ENCODE measurements around the gene PCDHB8.
"Not testable (repeated sequence)": the region's sequence is repeated elsewhere in the genome, so short reads cannot be mapped to it uniquely, and the experiment has no call there.

PCDHB8 gene

DNA sequence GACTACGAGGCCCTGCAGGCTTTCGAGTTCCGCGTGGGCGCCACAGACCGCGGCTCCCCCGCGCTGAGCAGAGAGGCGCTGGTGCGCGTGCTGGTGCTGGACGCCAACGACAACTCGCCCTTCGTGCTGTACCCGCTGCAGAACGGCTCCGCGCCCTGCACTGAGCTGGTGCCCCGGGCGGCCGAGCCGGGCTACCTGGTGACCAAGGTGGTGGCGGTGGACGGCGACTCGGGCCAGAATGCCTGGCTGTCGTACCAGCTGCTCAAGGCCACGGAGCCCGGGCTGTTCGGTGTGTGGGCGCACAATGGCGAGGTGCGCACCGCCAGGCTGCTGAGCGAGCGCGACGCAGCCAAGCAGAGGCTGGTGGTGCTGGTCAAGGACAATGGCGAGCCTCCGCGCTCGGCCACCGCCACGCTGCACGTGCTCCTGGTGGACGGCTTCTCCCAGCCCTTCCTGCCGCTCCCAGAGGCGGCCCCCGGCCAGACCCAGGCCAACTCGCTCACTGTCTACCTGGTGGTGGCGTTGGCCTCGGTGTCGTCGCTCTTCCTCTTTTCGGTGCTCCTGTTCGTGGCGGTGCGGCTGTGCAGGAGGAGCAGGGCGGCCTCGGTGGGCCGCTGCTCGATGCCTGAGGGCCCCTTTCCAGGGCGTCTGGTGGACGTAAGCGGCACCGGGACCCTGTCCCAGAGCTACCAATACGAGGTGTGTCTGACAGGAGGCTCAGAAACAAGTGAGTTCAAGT lies 6.7 kb downstream of the PCDHB8 start:
- not testable (repeated sequence) for DNase-seq

DNA sequence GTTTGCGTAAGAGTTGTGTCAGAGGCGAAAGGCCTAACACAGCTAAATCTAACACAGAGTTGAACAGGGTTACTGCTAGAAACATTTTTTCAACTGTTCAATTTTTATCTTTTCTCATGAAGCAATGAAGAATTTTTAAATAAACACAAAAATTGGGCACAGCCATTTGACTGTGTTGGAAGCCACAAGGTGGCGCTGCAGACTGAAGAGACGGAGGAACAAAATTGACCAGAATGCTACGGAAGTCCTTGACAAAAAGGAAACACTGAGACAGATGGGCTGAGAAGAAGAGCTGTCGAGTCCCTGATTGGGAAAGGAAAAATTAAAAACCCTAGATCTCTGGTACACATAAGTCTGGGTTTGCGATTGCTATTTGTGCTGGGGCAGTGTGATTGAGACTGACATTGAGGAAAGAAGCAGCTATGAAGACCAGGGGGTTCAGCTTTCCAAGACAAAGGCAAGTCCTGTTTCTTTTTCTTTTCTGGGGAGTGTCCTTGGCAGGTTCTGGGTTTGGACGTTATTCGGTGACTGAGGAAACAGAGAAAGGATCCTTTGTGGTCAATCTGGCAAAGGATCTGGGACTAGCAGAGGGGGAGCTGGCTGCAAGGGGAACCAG lies 9.4 kb downstream of the PCDHB8 start, which contains the start of gene PCDHB9:
Gene PCDHB9, plus strand, starts transcription at position 265 of the 616 bp plus-strand sequence. Its CDS starts 158 bp downstream, at position 423.
- peak in 3 of 5 experiments; percentile 10 to 26 (median 10) for DNase-seq

DNA sequence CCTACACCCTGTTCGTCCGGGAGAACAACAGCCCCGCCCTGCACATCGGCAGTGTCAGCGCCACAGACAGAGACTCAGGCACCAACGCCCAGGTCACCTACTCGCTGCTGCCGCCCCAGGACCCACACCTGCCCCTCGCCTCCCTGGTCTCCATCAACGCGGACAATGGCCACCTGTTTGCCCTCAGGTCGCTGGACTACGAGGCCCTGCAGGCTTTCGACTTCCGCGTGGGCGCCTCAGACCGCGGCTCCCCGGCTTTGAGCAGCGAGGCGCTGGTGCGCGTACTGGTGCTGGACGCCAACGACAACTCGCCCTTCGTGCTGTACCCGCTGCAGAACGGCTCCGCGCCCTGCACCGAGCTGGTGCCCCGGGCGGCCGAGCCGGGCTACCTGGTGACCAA lies 11.1 kb downstream of the PCDHB8 start:
- DNase-seq, result not testable (repeated sequence)

DNA sequence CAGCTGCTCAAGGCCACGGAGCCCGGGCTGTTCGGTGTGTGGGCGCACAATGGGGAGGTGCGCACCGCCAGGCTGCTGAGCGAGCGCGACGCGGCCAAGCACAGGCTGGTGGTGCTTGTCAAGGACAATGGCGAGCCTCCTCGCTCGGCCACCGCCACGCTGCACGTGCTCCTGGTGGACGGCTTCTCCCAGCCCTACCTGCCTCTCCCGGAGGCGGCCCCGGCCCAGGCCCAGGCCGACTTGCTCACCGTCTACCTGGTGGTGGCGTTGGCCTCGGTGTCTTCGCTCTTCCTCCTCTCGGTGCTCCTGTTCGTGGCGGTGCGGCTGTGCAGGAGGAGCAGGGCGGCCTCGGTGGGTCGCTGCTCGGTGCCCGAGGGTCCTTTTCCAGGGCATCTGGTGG lies 11.5 kb downstream of the PCDHB8 start:
- not testable (repeated sequence) for DNase-seq

DNA sequence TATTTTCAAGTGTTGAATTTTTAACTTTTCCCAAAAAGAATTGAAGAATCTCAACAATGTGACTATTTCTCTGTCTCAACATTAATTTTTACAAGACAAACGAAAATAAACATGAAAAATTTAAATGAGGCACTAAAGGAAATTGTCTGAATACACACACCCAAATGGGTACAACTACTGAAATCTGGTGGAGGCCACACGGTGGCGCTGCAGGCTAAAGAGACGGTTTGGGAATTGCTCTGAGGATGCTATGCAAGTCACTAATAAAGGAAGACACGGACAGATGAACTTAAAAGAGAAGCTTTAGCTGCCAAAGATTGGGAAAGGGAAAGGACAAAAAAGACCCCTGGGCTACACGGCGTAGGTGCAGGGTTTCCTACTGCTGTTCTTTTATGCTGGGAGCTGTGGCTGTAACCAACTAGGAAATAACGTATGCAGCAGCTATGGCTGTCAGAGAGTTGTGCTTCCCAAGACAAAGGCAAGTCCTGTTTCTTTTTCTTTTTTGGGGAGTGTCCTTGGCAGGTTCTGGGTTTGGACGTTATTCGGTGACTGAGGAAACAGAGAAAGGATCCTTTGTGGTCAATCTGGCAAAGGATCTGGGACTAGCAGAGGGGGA lies 14.6 kb downstream of the PCDHB8 start, which contains the start of gene PCDHB10:
Gene PCDHB10, plus strand, starts transcription at position 244 of the 616 bp plus-strand sequence. Its CDS starts 200 bp downstream, at position 444.
- peak in 1 of 5 experiments; percentile 5 for DNase-seq

DNA sequence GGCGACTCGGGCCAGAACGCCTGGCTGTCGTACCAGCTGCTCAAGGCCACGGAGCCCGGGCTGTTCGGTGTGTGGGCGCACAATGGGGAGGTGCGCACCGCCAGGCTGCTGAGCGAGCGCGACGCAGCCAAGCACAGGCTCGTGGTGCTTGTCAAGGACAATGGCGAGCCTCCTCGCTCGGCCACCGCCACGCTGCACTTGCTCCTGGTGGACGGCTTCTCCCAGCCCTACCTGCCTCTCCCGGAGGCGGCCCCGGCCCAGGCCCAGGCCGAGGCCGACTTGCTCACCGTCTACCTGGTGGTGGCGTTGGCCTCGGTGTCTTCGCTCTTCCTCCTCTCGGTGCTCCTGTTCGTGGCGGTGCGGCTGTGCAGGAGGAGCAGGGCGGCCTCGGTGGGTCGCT lies 16.7 kb downstream of the PCDHB8 start:
- not testable (repeated sequence) for DNase-seq

DNA sequence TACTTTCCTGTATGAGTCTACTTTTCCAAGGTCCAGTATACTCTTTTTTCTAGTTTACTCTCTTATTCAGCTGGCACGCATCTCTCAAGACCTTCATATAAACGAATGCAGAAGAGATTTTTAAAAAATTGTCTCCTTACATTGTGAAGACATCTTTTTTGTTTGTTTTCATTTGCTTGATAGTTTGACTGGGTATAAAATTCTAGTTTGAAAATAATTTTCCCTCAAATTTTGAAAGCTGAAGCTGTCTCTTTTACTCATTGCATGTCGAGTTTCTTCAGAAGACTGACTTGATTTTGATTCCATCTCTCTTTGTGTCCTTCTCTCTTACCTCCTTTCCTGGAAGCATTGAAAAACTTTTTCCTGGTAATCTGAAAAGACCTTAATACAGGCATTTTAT lies 18.8 kb downstream of the PCDHB8 start:
- DNase-seq, result no peak

DNA sequence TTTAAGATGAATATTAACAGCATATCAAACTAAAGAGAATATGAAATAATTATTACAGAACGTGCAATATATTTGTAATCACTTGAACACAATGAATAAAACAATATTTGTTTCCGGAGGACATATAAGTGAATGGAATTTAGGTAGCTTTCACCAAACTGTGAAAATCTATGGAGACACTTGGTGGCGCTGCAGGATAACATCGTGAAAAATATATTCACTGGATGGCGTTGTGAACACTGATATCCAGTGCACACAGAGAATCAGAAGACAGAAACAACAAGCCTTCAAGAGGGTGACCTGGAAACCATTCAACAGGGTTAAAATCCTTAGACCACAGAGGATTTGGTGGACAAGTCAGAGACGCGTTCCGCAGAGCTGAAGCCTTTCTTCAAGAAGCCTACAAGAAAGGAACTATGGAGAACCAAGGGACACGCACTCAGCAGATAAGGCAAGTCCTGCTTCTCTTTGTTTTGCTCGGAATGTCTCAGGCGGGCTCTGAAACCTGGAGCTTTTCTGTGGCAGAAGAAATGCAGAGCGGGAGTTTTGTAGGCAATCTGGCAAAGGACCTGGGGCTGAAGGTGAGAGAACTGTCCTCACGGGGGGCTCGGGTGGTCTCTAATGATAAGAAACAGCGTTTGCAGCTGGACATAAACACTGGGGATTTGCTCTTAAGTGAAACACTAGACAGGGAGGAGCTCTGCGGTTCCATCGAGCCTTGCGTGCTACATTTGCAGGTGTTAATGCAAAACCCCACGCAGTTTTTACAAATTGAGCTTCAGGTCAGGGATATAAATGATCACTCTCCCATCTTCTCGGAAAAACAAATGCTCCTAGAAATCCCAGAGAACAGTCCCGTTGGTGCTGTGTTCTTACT lies 22.0 kb downstream of the PCDHB8 start, which contains the start of gene PCDHB11:
Gene PCDHB11, plus strand, starts transcription at position 269 of the 877 bp plus-strand sequence. Its CDS starts 148 bp downstream, at position 417.
- DNase-seq, result no peak

DNA sequence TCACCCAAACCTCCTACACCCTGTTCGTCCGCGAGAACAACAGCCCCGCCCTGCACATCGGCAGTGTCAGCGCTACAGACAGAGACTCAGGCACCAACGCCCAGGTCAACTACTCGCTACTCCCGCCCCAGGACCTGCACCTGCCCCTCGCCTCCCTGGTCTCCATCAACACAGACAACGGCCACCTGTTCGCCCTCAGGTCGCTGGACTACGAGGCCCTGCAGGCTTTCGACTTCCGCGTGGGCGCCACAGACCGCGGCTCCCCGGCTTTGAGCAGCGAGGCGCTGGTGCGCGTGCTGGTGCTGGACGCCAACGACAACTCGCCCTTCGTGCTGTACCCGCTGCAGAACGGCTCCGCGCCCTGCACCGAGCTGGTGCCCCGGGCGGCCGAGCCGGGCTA lies 23.5 kb downstream of the PCDHB8 start:
- not testable (repeated sequence) for DNase-seq

DNA sequence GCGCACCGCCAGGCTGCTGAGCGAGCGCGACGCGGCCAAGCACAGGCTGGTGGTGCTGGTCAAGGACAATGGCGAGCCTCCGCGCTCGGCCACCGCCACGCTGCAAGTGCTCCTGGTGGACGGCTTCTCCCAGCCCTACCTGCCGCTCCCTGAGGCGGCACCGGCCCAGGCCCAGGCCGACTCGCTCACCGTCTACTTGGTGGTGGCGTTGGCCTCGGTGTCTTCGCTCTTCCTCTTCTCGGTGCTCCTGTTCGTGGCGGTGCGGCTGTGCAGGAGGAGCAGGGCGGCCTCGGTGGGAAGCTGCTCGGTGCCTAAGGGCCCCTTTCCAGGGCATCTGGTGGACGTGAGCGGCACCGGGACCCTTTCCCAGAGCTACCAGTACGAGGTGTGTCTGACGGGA lies 24.1 kb downstream of the PCDHB8 start:
- not testable (repeated sequence) for DNase-seq

DNA sequence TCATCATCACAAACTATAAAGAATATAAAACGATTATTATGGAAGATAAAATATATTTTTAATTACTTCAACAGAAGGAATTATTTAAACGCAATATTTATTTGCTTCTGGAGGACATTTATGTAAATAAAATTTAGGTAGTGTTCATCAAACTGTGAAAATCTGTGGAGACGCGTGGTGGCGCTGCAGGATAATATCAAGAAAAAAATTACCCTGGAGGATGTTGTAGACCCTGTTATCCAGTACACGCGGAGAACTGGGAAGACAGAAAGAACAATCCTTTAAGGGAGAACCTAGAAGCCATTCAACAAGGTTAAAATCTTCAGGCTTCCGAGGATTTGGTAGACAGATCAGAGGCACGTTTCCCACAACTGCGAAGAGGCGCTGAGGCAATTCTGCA lies 30.9 kb downstream of the PCDHB8 start, which contains the start of gene PCDHB12:
Gene PCDHB12, plus strand, starts transcription at position 242 of the 400 bp plus-strand sequence. CDS start 189 bp downstream, outside the sequence.
- DNase-seq, result no peak

DNA sequence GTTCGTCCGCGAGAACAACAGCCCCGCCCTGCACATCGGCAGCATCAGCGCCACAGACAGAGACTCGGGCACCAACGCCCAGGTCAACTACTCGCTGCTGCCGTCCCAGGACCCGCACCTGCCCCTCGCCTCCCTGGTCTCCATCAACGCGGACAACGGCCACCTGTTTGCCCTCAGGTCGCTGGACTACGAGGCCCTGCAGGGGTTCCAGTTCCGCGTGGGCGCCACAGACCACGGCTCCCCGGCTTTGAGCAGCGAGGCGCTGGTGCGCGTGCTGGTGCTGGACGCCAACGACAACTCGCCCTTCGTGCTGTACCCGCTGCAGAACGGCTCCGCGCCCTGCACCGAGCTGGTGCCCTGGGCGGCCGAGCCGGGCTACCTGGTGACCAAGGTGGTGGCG lies 32.7 kb downstream of the PCDHB8 start:
- DNase-seq, result not testable (repeated sequence)

DNA sequence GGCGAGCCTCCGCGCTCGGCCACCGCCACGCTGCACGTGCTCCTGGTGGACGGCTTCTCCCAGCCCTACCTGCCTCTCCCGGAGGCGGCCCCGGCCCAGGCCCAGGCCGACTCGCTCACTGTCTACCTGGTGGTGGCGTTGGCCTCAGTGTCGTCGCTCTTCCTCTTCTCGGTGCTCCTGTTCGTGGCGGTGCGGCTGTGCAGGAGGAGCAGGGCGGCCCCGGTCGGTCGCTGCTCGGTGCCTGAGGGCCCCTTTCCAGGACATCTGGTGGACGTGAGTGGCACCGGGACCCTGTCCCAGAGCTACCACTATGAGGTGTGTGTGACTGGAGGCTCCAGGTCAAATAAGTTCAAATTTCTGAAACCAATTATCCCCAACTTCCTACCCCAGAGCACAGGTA lies 33.3 kb downstream of the PCDHB8 start:
- not testable (repeated sequence) for DNase-seq

DNA sequence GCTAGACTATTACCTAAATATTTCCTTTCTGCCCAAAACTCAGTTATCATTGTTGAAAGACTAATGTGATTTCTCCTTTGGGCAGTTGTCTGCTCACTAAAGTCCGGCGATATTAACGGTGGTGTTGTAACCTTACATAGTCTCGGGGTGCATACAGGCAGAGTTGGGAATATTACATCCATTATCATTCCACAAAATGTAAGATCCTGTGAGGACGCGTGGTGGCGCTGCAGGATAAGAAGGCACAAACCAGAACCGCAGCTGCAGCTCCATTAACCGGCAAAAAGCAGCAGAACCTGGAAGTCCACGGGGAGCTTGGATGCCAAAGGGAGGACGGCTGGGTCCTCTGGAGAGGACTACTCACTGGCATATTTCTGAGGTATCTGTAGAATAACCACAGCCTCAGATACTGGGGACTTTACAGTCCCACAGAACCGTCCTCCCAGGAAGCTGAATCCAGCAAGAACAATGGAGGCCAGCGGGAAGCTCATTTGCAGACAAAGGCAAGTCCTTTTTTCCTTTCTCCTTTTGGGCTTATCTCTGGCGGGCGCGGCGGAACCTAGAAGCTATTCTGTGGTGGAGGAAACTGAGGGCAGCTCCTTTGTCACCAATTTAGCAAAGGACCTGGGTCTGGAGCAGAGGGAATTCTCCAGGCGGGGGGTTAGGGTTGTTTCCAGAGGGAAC lies 36.2 kb downstream of the PCDHB8 start, which contains the start of gene PCDHB13:
Gene PCDHB13, plus strand, starts transcription at position 264 of the 684 bp plus-strand sequence. Its CDS starts 205 bp downstream, at position 469.
- DNase-seq, result not testable (repeated sequence)

DNA sequence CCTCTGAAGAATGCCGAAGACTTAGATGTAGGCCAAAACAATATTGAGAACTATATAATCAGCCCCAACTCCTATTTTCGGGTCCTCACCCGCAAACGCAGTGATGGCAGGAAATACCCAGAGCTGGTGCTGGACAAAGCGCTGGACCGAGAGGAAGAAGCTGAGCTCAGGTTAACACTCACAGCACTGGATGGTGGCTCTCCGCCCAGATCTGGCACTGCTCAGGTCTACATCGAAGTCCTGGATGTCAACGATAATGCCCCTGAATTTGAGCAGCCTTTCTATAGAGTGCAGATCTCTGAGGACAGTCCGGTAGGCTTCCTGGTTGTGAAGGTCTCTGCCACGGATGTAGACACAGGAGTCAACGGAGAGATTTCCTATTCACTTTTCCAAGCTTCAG lies 37.0 kb downstream of the PCDHB8 start:
- DNase-seq, result not testable (repeated sequence)

DNA sequence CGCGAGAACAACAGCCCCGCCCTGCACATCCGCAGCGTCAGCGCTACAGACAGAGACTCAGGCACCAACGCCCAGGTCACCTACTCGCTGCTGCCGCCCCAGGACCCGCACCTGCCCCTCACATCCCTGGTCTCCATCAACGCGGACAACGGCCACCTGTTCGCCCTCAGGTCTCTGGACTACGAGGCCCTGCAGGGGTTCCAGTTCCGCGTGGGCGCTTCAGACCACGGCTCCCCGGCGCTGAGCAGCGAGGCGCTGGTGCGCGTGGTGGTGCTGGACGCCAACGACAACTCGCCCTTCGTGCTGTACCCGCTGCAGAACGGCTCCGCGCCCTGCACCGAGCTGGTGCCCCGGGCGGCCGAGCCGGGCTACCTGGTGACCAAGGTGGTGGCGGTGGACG lies 37.9 kb downstream of the PCDHB8 start:
- DNase-seq, result not testable (repeated sequence)

DNA sequence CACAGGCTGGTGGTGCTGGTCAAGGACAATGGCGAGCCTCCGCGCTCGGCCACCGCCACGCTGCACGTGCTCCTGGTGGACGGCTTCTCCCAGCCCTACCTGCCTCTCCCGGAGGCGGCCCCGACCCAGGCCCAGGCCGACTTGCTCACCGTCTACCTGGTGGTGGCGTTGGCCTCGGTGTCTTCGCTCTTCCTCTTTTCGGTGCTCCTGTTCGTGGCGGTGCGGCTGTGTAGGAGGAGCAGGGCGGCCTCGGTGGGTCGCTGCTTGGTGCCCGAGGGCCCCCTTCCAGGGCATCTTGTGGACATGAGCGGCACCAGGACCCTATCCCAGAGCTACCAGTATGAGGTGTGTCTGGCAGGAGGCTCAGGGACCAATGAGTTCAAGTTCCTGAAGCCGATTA lies 38.4 kb downstream of the PCDHB8 start:
- not testable (repeated sequence) for DNase-seq

DNA sequence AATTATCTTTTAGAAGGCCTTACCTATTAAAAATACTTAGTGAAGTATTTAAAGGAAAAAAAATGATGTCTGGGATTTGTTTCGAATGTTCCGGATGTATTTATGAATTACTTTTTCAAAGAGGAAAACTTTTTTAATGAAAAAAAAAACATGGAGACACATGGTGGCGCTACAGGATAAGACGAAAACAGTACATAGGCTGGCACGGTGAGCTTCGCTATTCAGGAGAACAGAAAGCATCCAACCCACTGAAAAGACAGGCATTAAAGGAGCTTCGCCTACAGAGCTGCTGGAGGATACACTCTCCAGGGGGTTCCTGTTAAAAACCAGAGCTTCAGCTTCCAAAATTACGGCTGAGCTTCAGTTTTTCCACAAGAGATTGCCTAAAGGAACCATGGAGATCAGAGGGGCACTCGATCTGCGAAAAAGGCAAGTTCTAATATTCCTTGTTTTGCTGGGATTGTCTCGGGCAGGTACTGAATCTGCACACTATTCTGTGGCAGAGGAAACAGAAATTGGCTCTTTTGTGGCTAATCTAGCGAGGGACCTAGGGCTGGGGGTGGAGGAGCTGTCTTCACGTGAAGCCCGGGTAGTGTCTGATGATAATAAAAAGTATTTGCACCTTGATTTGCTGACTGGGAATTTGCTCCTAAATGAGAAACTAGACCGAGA lies 45.7 kb downstream of the PCDHB8 start, which contains the start of gene PCDHB14:
Gene PCDHB14, plus strand, starts transcription at position 232 of the 672 bp plus-strand sequence. Its CDS starts 163 bp downstream, at position 395.
- DNase-seq, result peak in 1 of 5 experiments; percentile 6

DNA sequence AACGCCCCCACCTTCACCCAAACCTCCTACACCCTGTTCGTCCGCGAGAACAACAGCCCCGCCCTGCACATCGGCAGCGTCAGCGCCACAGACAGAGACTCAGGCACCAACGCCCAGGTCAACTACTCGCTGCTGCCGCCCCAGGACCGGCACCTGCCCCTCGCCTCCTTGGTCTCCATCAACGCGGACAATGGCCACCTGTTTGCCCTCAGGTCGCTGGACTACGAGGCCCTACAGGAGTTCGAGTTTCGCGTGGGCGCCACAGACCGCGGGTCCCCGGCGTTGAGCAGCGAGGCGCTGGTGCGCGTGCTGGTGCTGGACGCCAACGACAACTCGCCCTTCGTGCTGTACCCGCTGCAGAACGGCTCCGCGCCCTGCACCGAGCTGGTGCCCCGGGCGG lies 47.3 kb downstream of the PCDHB8 start:
- DNase-seq, result not testable (repeated sequence)

DNA sequence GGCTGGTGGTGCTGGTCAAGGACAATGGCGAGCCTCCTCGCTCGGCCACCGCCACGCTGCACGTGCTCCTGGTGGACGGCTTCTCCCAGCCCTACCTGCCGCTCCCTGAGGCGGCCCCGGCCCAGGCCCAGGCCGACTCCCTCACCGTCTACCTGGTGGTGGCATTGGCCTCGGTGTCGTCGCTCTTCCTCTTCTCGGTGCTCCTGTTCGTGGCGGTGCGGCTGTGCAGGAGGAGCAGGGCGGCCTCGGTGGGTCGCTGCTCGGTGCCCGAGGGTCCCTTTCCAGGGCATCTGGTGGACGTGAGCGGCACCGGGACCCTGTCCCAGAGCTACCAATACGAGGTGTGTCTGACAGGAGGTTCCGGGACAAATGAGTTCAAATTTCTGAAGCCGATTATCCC lies 47.8 kb downstream of the PCDHB8 start:
- DNase-seq, result not testable (repeated sequence)
